Parietal lobe (tissue), 2 donors: ENCODE results near the gene KCNQ5. TPM values are rescaled to one million over a fixed set of nuclear protein-coding genes. Genes with fewer than 3 reads are reported as not detected.

Source experiments
- small RNA-seq: library from RNA; depleted of rRNA; stranded (forward); fragments of <200 nt; gene quantifications from one replicate; pipeline ENCODE3, GENCODE V24; 2014; ENCODE audit warnings: low replicate concordance
- total RNA-seq: library from RNA; depleted of rRNA; stranded (reverse); fragments of >200 nt; gene quantifications from one replicate; pipeline ENCODE4 v1.2.3, GENCODE V29; 2014

KCNQ5 gene
- total RNA-seq, result 26.9 TPM

GRCh38 chr6:72621291-72622093 lies at the start of gene KCNQ5:
Gene KCNQ5, plus strand, starts transcription at chr6:72622064.

GRCh38 chr6:73225396-73225795 lies 603.5 kb downstream of the KCNQ5 start, which contains the start of gene KHDC1L:
Gene KHDC1L, minus strand, starts transcription at chr6:73225496. Its CDS starts 88 bp downstream, at chr6:73225408.

Small RNA genes within 50 kb of the gene (small RNA-seq; reads per million reads assigned to genes)
- gene MIR4282, result not detected
